ENCODE results near the gene ITPRID2. TPM values are rescaled to one million over a fixed set of nuclear protein-coding genes. Genes with fewer than 3 reads are reported as not detected.
"Not testable (repeated sequence)": the region's sequence is repeated elsewhere in the genome, so short reads cannot be mapped to it uniquely, and the experiment has no call there.

The ITPRID2 gene
- total RNA-seq, 2 donors from 2014 or later, result 141 to 323 TPM

- TF ChIP-seq CTCF (IDR thresholded peaks at IDR 0.05), result no peak
- H3K4me1 ChIP-seq, result no peaks in the 10 kb centered on the region
- H3K4me3 ChIP-seq, result no peak overlapping the region
- H3K9ac ChIP-seq (ENCODE audit: low read depth in 2 of 2, low read length in 2 of 2), result no peak overlapping the region
- peak; percentile 83 for DNase-seq
- H3K27ac ChIP-seq, result no peak overlapping the region
- H3K36me3 ChIP-seq, result no peaks in the 10 kb centered on the region
- no peaks in the 10 kb centered on the region for H3K27me3 ChIP-seq
- no peaks in the 10 kb centered on the region for H3K9me3 ChIP-seq
- intact Hi-C loops (cut with DNase I), result loop anchor here (2.0 kb wide), 1 partner anchor 211 kb away; no protein-coding TSS in a partner anchor
Measured at GRCh38 chr2:181953881-181954537, 62.5 kb downstream of the ITPRID2 start.

- no peaks in the 10 kb centered on the region for H3K27me3 ChIP-seq
- TF ChIP-seq CTCF (IDR thresholded peaks at IDR 0.05), result no peak
- H3K27ac ChIP-seq, result peak overlapping the region; percentile 10
- no peak for DNase-seq
- no peak overlapping the region for H3K9ac ChIP-seq (ENCODE audit: low read depth in 2 of 2, low read length in 2 of 2)
- no peaks in the 10 kb centered on the region for H3K36me3 ChIP-seq
- H3K4me1 ChIP-seq, result no peaks in the 10 kb centered on the region
- H3K4me3 ChIP-seq, result no peak overlapping the region
- intact Hi-C loops (cut with DNase I), result no loop called here
- H3K9me3 ChIP-seq, result no peaks in the 10 kb centered on the region
Measured at GRCh38 chr2:181954538-181954883, 63.0 kb downstream of the ITPRID2 start.

- Histone ChIP-seq H3K27me3 (no peaks in the 10 kb centered on the region), H3K36me3 (no peaks in the 10 kb centered on the region), H3K27ac (no peak overlapping the region), H3K4me1 (no peaks in the 10 kb centered on the region), H3K9me3 (no peaks in the 10 kb centered on the region), H3K9ac (ENCODE audit: low read depth in 2 of 2, low read length in 2 of 2) (no peak overlapping the region), H3K4me3 (no peak overlapping the region)
- DNase-seq, result no peak
- no peak for TF ChIP-seq CTCF (IDR thresholded peaks at IDR 0.05)
- intact Hi-C loops (cut with DNase I), result no loop called here
Measured at GRCh38 chr2:181955010-181955409, 63.5 kb downstream of the ITPRID2 start.

- H3K27ac ChIP-seq; DNase-seq; H3K27me3 ChIP-seq; H3K4me3 ChIP-seq; H3K4me1 ChIP-seq; intact Hi-C loops (cut with DNase I); H3K9me3 ChIP-seq; H3K36me3 ChIP-seq; H3K9ac ChIP-seq (ENCODE audit: low read depth in 2 of 2, low read length in 2 of 2): not testable (repeated sequence)
Measured at GRCh38 chr2:181955866-181956265, 64.3 kb downstream of the ITPRID2 start.

GRCh38 chr2:181957668-181958067 lies 66.1 kb downstream of the ITPRID2 start:
- H3K4me3 ChIP-seq, result no peak overlapping the region
- no peaks in the 10 kb centered on the region for H3K36me3 ChIP-seq
- DNase-seq, result no peak
- no peaks in the 10 kb centered on the region for H3K27me3 ChIP-seq
- H3K27ac ChIP-seq, result no peak overlapping the region
- H3K9ac ChIP-seq (ENCODE audit: low read depth in 2 of 2, low read length in 2 of 2), result no peak overlapping the region
- TF ChIP-seq CTCF (IDR thresholded peaks at IDR 0.05), result no peak
- H3K9me3 ChIP-seq, result no peaks in the 10 kb centered on the region
- intact Hi-C loops (cut with DNase I), result no loop called here
- H3K4me1 ChIP-seq, result no peaks in the 10 kb centered on the region

- no peak for TF ChIP-seq CTCF (IDR thresholded peaks at IDR 0.05)
- Histone ChIP-seq H3K4me3 (no peak overlapping the region), H3K4me1 (no peaks in the 10 kb centered on the region), H3K9me3 (no peaks in the 10 kb centered on the region), H3K27ac (no peak overlapping the region), H3K36me3 (no peaks in the 10 kb centered on the region), H3K9ac (ENCODE audit: low read depth in 2 of 2, low read length in 2 of 2) (no peak overlapping the region), H3K27me3 (no peaks in the 10 kb centered on the region)
- intact Hi-C loops (cut with DNase I), result no loop called here
- DNase-seq, result no peak
Measured at GRCh38 chr2:181958726-181959125, 67.2 kb downstream of the ITPRID2 start.
